AG04449 (cell line): ENCODE results near the gene CEP135.

ENCODE experiments used
- CTCF ChIA-PET: fragments of 350-600 bp; formaldehyde crosslinking; extraction: SDS; loops from one replicate; lab custom pipeline; 2021; ENCODE audit warnings: antibody characterized with exemption; lab: Yijun Ruan, JAX
- POLR2A ChIA-PET: fragments of 400-600, 350-600 bp; formaldehyde crosslinking; extraction: SDS; loops from one replicate; lab custom pipeline; 2020; ENCODE audit warnings: antibody characterized with exemption, inconsistent platforms; lab: Yijun Ruan, JAX
- DNase-seq: peaks from one replicate; pipeline ENCODE4 v3.0.0-alpha.2; 2010; ENCODE audit warnings: low read depth, low spot score
- H3K4me3 ChIP-seq: 2 replicates; pipeline ENCODE4 v1.5.1; 2011; ENCODE audit warnings: low read depth, mild to moderate bottlenecking, control low read depth, low read length
- TF ChIP-seq, protein P1 (sequence below): IDR thresholded peaks from one replicate; pipeline ENCODE4 v1.5.1; 2011; ENCODE audit warnings: mild to moderate bottlenecking, moderate library complexity, low read length, control low read depth, inconsistent platforms; ENCODE audit not compliant: insufficient read depth; ENCODE audit errors: missing control alignments

The CEP135 gene

DNA sequence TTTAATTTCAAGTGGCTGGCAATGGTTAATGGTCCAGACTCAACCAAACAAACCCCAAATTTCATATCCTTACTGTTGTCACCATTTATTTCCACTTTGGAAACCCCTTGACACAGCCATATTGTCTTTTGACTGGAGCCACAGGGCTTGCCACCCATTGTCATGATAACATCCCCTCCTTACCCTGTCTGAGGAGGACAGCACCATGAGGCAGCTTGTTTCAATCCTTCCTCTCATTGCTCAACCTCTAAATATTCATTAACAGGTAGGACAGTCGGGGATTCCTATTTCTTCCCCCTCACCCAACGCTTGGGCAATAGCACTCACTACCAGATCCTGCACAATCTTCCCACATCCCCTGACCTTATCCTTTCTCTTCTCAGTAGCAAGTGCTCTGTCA is 92.1 kb downstream of the CEP135 start:
- TF ChIP-seq, protein P1, sequence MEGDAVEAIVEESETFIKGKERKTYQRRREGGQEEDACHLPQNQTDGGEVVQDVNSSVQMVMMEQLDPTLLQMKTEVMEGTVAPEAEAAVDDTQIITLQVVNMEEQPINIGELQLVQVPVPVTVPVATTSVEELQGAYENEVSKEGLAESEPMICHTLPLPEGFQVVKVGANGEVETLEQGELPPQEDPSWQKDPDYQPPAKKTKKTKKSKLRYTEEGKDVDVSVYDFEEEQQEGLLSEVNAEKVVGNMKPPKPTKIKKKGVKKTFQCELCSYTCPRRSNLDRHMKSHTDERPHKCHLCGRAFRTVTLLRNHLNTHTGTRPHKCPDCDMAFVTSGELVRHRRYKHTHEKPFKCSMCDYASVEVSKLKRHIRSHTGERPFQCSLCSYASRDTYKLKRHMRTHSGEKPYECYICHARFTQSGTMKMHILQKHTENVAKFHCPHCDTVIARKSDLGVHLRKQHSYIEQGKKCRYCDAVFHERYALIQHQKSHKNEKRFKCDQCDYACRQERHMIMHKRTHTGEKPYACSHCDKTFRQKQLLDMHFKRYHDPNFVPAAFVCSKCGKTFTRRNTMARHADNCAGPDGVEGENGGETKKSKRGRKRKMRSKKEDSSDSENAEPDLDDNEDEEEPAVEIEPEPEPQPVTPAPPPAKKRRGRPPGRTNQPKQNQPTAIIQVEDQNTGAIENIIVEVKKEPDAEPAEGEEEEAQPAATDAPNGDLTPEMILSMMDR = no peak
- ChIA-PET CTCF (no interaction called here), POLR2A (no interaction called here)
- H3K4me3 ChIP-seq = no peak overlapping the region
- no peak for DNase-seq

DNA sequence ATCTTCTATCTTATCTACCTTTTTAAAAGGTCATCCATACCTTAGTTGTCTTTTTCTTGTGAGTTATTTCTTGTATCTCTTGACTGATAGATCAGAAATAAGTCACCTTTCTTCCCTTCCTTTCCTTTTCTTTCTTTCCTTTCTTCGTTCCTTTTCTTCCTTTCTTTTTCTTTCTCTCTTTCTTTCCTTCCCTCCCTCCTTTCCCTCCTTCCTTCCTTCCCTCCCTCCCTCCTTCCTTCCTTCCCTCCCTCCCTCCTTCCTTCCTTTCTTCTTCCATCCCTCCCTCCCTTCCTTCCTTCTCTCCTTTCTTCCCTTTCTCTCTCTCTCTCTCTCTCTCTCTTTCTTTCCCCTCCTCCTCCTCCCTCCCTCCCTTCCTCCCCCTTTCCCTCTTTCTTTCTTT is 93.5 kb downstream of the CEP135 start:
- no peak overlapping the region for H3K4me3 ChIP-seq
- TF ChIP-seq, protein P1 = no peak
- DNase-seq = no peak
- CTCF ChIA-PET = no interaction called here
- POLR2A ChIA-PET = no interaction called here

DNA sequence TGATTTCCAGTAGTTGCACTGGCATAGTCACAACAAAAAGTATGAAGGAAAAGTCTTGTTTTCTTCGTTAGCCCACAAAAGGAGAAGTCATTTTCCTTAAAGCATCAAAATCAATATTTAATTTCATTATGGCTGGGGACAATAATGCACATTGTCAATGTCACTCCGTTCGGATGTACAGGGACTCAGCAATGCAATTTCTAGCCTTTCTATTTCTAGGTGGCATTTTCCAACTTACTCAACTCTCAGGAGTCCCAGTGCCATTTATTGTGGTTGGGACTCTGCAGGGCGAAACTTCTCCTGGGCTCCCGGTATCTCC is 99.6 kb downstream of the CEP135 start:
- CTCF ChIA-PET = no interaction called here
- H3K4me3 ChIP-seq = peak overlapping the region; percentile 54; the same call in 1 of the 2 replicates
- no peak for DNase-seq
- TF ChIP-seq, protein P1 = no peak
- POLR2A ChIA-PET = no interaction called here

DNA sequence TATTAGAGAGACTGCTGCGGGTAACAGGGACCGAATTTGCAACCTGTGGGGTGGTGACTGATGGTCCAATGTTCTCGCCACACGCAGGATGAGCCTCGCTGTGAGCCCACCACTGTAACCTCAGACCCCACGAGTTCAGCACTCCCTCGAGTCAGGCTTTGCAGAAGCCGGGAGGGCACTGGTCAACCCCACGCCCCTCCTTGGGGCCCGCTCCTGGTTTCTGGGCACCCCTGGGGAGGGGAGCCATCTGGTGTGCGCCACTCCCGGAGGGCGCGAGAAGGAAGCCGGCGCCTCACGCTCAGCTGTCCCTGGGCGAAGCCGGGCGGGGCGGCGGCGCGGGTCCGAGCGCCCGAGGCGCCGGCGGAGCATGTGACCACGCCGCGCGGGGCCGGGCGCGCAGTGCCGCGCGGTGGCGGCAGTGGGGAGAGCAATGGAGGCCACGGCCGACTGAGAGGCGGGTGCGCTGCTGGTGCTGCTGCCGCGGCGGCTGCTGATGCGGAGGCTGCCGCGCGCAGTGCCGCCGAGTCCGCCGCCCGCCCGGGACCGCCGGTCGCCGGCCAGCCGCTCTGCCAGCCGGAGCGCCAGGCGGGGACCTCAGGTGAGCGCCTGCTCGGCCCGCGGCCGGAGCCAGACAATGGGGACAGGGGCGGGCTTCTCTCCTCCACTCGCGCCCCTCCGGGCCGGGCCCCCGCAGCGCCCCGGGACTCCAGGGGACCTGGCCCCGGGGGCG is 100.1 kb downstream of the CEP135 start:
- CTCF ChIA-PET = interaction anchor here (1.5 kb wide), 1 partner anchor 100 kb away, joined by 4 read pairs; the partner anchor contains the start of gene CEP135
- TF ChIP-seq, protein P1 = peak; percentile 58
- POLR2A ChIA-PET = no interaction called here
- H3K4me3 ChIP-seq = peak overlapping the region; percentile 54
- no peak for DNase-seq

DNA sequence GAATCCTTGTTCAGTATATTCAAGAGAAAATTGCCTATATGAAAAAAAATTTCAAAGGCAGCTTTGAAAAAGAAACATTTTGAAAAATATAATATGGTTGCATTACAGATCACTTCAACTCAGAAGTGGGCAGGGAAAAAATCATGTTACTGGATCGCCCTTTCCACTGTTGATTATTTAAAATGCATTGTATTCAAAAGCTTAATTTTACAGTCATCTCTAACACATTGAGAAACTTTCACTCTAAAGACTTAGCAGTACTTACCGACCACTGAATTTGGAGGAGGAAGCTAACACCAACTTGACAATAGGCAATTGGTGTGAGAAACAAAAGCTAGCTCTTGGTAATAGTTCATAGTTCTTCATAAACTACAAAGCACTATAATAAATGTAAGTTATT is 101.9 kb downstream of the CEP135 start:
- POLR2A ChIA-PET = no interaction called here
- no peak for DNase-seq

DNA sequence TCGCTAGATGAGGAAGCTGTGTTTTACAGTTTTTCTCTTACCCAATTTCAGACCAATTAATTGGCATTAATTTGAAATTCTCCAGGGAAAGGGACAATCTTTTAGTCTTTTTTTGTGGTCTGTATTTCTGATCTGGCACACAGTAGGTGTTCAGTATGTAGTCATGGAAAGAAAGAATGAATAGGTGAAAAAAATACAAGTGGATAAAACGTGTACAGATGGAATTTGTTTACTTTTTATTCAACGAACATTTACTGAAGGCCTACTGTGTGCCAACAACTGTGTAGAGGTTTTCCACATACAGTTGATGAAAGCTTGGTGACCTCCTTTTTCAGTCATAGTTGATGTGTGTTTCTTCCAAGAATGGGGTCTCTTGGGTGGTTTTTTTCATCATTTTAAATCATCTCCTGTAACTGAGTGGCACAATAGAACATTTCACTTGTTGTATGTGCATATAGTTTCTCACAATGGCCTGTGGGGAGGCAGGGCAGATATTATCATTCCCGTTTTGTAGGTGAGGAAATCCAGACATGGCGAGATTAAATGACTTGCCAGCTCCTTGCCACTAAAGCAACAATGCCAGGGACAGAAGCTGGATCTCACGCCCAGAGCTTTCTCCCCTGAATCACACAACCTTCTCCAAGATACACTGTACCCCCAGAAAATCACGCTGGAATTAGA is 102.4 kb downstream of the CEP135 start:
- ChIA-PET POLR2A (no interaction called here), CTCF (interaction anchor here (0.8 to 0.9 kb wide), 2 partner anchors 9 to 103 kb away, joined by 3 to 4 read pairs; partner anchors contain the start of gene CEP135)
- no peak overlapping the region for H3K4me3 ChIP-seq
- no peak for DNase-seq
- TF ChIP-seq, protein P1 = no peak

More for the DNA sequence above, 101.9 kb downstream of the CEP135 start:
- CTCF ChIA-PET = interaction anchor here (0.8 to 0.9 kb wide), 2 partner anchors 9 to 102 kb away, joined by 3 to 4 read pairs; partner anchors contain the start of gene CEP135
- no peak overlapping the region for H3K4me3 ChIP-seq
- TF ChIP-seq, protein P1 = no peak
